HEK293 (cell line): ENCODE data around the gene PSMB1.
"Not testable (repeated sequence)": the region's sequence is repeated elsewhere in the genome, so short reads cannot be mapped to it uniquely, and the experiment has no call there.

Source experiments
- HOXA7 ChIP-seq: sonication (generic); formaldehyde crosslinking; IDR thresholded peaks from 2 replicates; pipeline ENCODE4 v1.8.1; 2022; ENCODE audit warnings: missing genetic modification reagents, borderline replicate concordance
- ZNF133 ChIP-seq: fragments of 450-650 bp; formaldehyde crosslinking; IDR thresholded peaks from 2 replicates; pipeline ENCODE4 v1.5.1; 2016; ENCODE audit warnings: missing biosample characterization, missing genetic modification characterization
- ZNF510 ChIP-seq: fragments of 450-650 bp; formaldehyde crosslinking; IDR thresholded peaks from 2 replicates; pipeline ENCODE4 v1.5.1; 2018; ENCODE audit warnings: mild to moderate bottlenecking, missing genetic modification characterization, missing biosample characterization; ENCODE audit not compliant: insufficient replicate concordance
- TF ChIP-seq, protein P1 (sequence below): fragments of 450-650 bp; formaldehyde crosslinking; IDR thresholded peaks from 2 replicates; pipeline ENCODE4 v1.5.1; 2016; ENCODE audit warnings: missing biosample characterization, missing genetic modification characterization
- TF ChIP-seq, protein P2 (sequence below): fragments of 450-650 bp; formaldehyde crosslinking; IDR thresholded peaks from 2 replicates; pipeline ENCODE4 v1.5.1; 2016; ENCODE audit warnings: missing biosample characterization, missing genetic modification characterization

DNA sequence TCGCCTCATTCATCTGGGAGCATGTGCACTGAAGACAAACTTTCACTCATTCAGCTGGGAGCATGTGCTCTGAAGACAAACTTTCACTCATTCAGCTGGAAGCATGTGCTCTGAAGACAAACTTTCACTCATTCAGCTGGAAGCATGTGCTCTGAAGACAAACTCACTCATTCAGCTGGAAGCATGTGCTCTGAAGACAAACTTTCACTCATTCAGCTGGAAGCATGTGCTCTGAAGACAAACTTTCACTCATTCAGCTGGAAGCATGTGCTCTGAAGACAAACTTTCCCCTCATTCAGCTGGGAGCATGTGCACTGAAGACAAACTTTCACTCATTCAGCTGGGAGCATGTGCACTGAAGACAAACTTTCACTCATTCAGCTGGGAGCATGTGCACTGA lies 44.8 kb downstream of the PSMB1 start:
- TF ChIP-seq, protein P1, sequence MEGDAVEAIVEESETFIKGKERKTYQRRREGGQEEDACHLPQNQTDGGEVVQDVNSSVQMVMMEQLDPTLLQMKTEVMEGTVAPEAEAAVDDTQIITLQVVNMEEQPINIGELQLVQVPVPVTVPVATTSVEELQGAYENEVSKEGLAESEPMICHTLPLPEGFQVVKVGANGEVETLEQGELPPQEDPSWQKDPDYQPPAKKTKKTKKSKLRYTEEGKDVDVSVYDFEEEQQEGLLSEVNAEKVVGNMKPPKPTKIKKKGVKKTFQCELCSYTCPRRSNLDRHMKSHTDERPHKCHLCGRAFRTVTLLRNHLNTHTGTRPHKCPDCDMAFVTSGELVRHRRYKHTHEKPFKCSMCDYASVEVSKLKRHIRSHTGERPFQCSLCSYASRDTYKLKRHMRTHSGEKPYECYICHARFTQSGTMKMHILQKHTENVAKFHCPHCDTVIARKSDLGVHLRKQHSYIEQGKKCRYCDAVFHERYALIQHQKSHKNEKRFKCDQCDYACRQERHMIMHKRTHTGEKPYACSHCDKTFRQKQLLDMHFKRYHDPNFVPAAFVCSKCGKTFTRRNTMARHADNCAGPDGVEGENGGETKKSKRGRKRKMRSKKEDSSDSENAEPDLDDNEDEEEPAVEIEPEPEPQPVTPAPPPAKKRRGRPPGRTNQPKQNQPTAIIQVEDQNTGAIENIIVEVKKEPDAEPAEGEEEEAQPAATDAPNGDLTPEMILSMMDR (tag by site-specific recombination), result not testable (repeated sequence)
- TF ChIP-seq, protein P2, sequence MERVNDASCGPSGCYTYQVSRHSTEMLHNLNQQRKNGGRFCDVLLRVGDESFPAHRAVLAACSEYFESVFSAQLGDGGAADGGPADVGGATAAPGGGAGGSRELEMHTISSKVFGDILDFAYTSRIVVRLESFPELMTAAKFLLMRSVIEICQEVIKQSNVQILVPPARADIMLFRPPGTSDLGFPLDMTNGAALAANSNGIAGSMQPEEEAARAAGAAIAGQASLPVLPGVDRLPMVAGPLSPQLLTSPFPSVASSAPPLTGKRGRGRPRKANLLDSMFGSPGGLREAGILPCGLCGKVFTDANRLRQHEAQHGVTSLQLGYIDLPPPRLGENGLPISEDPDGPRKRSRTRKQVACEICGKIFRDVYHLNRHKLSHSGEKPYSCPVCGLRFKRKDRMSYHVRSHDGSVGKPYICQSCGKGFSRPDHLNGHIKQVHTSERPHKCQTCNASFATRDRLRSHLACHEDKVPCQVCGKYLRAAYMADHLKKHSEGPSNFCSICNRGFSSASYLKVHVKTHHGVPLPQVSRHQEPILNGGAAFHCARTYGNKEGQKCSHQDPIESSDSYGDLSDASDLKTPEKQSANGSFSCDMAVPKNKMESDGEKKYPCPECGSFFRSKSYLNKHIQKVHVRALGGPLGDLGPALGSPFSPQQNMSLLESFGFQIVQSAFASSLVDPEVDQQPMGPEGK (tag by site-specific recombination), result not testable (repeated sequence)
- TF ChIP-seq HOXA7 (CRISPR knock-in tag); ZNF133 (tag by site-specific recombination); ZNF510 (tag by site-specific recombination): not testable (repeated sequence)
